GM12873 (cell line): ENCODE results near the gene TUBB3.

Experiments
- TF ChIP-seq, protein P1 (sequence below): IDR thresholded peaks from 2 replicates; pipeline ENCODE4 v1.5.1; 2012; ENCODE audit warnings: low read depth, mild to moderate bottlenecking, moderate library complexity, low read length, control low read depth; ENCODE audit not compliant: insufficient read depth; ENCODE audit errors: missing control alignments

TUBB3 gene

DNA sequence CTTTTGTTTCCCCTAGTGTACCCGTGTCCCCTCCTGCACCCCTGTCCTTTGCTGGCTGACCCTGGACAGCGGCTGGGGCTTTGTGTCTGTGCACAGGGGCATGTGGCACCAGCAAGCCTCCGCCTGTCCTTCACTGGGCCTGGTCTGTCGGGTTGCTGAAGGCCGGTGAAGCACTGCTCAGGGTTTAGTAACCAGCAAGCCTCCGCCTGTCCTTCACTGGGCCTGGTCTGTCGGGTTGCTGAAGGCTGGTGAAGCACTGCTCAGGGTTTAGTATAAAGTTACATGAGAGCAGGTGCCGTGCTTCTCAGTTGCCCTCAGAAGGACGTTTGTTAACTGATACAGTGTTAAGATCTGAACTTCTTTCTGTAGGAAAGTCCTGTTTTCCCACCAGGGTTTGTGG, 59.2 kb downstream of the TUBB3 start:
- TF ChIP-seq, protein P1, sequence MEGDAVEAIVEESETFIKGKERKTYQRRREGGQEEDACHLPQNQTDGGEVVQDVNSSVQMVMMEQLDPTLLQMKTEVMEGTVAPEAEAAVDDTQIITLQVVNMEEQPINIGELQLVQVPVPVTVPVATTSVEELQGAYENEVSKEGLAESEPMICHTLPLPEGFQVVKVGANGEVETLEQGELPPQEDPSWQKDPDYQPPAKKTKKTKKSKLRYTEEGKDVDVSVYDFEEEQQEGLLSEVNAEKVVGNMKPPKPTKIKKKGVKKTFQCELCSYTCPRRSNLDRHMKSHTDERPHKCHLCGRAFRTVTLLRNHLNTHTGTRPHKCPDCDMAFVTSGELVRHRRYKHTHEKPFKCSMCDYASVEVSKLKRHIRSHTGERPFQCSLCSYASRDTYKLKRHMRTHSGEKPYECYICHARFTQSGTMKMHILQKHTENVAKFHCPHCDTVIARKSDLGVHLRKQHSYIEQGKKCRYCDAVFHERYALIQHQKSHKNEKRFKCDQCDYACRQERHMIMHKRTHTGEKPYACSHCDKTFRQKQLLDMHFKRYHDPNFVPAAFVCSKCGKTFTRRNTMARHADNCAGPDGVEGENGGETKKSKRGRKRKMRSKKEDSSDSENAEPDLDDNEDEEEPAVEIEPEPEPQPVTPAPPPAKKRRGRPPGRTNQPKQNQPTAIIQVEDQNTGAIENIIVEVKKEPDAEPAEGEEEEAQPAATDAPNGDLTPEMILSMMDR = no peak

DNA sequence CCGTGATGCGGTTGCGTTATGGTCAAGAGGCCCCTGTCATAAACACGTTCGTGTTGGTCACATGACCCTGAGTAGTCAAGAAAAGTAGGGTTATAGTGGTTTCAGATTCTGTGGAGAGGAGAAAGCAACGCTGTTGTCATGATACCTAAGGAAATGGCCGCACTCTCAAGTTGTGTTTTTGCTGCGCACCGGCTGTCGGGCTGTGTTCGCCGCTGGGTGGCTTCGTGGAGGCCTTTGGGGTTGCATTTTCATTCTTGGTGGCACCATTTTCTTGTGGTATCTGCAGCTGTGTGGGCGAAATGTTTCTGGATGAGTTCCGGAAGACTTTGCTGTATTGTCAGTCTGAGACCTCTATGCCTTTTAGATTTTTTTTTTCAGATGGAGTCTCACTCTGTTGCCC, 60.4 kb downstream of the TUBB3 start:
- TF ChIP-seq, protein P1 = no peak

DNA sequence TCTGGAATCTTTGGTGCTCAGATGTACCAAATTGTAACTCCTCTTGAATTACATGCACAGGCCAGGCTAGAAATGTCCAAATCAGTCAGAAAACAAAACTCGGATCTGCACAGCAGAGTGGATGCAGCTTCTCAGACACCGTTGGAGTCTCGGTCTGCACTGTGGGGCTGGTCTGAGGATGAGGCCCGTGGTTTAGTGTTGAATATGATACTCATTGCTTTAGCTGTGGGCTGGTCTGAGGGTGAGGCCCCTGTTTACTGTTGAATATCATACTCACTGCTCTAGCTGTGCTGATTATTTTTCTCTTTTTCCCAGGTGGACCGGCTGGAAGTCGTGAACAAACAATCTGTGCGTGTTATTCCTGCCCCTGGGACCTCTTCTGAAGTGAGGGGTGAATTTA, 61.1 kb downstream of the TUBB3 start:
- TF ChIP-seq, protein P1 = no peak

DNA sequence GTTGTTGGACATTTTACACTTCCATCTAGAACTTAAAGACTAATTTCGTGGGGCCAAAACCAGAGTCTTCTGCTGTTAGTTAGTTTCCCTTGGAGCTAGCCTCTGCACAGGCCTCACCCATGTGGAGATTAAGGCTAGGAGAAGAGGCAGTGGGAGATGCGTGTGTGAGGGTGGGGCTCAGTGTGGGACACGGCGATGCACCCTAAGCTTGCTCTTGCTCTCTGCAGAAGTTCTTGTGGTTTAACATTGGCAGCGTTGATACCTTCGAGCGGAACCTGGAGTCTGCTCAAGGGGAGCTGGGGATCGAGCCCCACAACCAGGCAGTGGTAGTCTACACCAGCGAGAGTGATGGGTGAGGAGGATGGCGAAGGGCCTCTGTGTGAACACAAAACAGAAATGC, 62.1 kb downstream of the TUBB3 start:
- TF ChIP-seq, protein P1 = no peak
